OCI-LY7 (cell line): ENCODE results near the gene SREK1IP1.

Source experiments
- EZH2phosphoT487 ChIP-seq: fragments of 200-600 bp; sonication (generic); IDR thresholded peaks from 2 replicates; pipeline ENCODE4 v1.6.1; 2018; ENCODE audit warnings: low read depth, borderline replicate concordance, mild to moderate bottlenecking, mixed run types, antibody characterized with exemption, low read length, moderate library complexity, mixed read lengths
- TF ChIP-seq, protein P1 (sequence below): fragments of 200-600 bp; sonication (generic); conservative IDR thresholded peaks from 2 replicates; pipeline ENCODE4 v1.5.1; 2014; ENCODE audit warnings: mild to moderate bottlenecking, antibody characterized with exemption, low read length, moderate library complexity, mixed read lengths

GRCh38 chr5:64789457-64789856 is 21.0 kb upstream of the SREK1IP1 start:
- TF ChIP-seq, protein P1, sequence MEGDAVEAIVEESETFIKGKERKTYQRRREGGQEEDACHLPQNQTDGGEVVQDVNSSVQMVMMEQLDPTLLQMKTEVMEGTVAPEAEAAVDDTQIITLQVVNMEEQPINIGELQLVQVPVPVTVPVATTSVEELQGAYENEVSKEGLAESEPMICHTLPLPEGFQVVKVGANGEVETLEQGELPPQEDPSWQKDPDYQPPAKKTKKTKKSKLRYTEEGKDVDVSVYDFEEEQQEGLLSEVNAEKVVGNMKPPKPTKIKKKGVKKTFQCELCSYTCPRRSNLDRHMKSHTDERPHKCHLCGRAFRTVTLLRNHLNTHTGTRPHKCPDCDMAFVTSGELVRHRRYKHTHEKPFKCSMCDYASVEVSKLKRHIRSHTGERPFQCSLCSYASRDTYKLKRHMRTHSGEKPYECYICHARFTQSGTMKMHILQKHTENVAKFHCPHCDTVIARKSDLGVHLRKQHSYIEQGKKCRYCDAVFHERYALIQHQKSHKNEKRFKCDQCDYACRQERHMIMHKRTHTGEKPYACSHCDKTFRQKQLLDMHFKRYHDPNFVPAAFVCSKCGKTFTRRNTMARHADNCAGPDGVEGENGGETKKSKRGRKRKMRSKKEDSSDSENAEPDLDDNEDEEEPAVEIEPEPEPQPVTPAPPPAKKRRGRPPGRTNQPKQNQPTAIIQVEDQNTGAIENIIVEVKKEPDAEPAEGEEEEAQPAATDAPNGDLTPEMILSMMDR, result no peak
- no peak for TF ChIP-seq EZH2phosphoT487
